OCI-LY3 (cell line): Measurements from ENCODE around the gene S1PR4.

Source experiments
- EZH2phosphoT487 ChIP-seq: fragments of 200-600 bp; shearing (Covaris generic); IDR thresholded peaks from 2 replicates; pipeline ENCODE4 v1.6.1; 2018; ENCODE audit warnings: antibody characterized with exemption, mixed run types, low read depth
- TF ChIP-seq, protein P1 (sequence below): fragments of 200-600, 300-600 bp; sonication (generic); IDR thresholded peaks from 2 replicates; pipeline ENCODE4 v1.5.1; 2014; ENCODE audit warnings: antibody characterized with exemption, low read length, low read depth

DNA sequence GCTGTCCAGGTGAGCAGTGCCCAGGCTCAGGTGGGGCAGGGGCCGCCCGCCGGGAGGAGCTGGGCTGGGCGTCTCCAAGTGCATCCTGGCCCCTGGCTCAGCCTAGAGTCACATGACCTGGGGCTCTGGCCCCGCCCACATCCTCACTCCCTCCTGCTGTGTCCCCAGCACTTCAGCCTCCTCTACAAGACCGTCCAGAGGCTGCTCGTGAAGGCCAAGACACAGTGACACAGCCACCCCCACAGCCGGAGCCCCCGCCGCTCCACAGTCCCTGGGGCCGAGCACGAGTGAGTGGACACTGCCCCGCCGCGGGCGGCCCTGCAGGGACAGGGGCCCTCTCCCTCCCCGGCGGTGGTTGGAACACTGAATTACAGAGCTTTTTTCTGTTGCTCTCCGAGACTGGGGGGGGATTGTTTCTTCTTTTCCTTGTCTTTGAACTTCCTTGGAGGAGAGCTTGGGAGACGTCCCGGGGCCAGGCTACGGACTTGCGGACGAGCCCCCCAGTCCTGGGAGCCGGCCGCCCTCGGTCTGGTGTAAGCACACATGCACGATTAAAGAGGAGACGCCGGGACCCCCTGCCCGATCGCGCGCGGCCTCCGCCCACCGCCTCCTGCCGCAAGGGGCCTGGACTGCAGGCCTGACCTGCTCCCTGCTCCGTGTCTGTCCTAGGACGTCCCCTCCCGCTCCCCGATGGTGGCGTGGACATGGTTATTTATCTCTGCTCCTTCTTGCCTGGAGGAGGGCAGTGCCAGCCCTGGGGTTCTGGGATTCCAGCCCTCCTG is 29.1 kb downstream of the S1PR4 start:
- TF ChIP-seq, protein P1, sequence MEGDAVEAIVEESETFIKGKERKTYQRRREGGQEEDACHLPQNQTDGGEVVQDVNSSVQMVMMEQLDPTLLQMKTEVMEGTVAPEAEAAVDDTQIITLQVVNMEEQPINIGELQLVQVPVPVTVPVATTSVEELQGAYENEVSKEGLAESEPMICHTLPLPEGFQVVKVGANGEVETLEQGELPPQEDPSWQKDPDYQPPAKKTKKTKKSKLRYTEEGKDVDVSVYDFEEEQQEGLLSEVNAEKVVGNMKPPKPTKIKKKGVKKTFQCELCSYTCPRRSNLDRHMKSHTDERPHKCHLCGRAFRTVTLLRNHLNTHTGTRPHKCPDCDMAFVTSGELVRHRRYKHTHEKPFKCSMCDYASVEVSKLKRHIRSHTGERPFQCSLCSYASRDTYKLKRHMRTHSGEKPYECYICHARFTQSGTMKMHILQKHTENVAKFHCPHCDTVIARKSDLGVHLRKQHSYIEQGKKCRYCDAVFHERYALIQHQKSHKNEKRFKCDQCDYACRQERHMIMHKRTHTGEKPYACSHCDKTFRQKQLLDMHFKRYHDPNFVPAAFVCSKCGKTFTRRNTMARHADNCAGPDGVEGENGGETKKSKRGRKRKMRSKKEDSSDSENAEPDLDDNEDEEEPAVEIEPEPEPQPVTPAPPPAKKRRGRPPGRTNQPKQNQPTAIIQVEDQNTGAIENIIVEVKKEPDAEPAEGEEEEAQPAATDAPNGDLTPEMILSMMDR: no peak
- TF ChIP-seq EZH2phosphoT487: no peak
